ENCODE results near the gene RBM46.

Gene RBM46, protein sequence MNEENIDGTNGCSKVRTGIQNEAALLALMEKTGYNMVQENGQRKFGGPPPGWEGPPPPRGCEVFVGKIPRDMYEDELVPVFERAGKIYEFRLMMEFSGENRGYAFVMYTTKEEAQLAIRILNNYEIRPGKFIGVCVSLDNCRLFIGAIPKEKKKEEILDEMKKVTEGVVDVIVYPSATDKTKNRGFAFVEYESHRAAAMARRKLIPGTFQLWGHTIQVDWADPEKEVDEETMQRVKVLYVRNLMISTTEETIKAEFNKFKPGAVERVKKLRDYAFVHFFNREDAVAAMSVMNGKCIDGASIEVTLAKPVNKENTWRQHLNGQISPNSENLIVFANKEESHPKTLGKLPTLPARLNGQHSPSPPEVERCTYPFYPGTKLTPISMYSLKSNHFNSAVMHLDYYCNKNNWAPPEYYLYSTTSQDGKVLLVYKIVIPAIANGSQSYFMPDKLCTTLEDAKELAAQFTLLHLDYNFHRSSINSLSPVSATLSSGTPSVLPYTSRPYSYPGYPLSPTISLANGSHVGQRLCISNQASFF

DNA sequence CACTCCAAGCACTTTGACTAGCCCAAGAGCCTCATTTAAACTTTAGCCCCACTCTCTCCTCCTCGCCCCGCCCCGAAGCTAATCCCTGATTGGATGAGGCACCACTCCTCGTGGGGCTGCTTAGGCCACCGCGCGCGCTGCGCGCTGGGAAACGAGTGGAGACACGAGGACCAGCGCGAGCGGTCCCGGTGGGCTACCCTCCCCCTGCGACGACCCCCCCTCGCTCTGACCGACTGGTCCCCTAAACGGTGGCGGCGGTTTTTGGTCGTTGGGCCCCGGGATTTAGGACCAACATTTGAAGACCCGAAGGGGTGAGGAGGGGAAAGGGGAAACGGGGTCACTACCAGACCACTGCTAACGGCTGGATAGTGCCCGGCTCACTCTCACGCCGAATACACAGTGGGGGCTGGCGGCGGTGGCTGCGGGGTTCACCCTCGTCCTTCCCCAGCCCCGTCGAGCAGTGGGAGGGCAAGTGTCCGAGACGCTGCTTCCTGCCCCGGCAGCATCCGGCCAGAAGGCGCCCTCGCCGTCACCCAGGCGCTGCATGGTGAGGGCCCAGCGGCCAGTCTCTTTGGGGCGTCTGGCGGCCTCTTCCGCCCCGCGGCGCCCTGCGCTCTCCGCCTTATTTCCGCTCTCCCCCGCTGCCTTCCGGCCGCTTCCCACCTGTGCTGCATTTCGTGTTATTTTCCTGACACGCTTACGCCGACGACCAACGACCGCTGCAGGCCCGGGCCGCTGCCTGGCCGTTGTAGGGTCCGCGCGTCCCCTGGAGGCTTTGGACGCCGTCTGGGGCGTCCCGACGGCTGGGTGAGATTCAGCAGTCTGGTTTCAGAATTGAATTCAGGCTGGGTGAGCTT, at the start of gene RBM46:
Gene RBM46, plus strand, starts transcription at position 147 of the 857 bp plus-strand sequence. CDS start 15,481 bp downstream, outside the sequence.
- DNase-seq (ENCODE audit: low spot score): no peak

DNA sequence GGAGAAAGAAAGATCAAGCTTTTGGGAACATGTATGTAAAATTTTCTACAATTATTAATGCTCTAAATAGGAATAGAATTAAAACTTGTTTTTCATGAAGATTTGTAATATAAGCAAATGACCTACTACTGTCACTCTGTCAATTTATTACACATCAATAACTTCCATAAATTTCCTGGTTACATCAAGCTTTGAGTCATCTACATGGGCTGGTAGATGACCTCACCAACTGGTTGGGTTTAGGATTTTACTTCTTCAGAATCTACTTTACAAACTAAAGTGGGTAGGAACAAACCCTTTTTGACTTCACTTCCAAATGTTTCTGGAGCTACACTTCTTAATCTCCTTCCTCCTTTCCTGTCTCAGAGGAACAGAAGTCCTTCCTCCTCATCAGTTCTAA, 49.3 kb upstream of the RBM46 start:
- no peak for DNase-seq (ENCODE audit: low spot score)

DNA sequence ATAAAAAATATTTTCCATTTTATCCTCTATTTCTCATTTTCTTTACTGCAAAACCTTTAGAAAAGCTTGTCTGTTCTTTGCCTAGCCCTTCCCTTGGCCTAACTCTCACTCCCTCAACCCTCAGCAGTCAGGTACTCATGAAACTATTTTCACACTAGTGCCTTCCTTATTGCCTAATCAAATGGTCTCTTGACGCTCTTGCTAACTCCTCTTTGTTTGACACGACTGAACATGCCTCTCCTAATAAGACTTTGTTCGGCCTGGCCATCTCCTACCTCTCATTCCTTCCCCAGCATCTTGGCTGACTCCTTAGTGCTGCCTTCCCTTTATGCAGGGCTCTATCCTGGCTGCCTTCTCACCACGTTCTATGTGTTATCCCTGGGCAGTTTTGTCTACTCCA, 48.4 kb upstream of the RBM46 start:
- DNase-seq (ENCODE audit: low spot score): no peak

DNA sequence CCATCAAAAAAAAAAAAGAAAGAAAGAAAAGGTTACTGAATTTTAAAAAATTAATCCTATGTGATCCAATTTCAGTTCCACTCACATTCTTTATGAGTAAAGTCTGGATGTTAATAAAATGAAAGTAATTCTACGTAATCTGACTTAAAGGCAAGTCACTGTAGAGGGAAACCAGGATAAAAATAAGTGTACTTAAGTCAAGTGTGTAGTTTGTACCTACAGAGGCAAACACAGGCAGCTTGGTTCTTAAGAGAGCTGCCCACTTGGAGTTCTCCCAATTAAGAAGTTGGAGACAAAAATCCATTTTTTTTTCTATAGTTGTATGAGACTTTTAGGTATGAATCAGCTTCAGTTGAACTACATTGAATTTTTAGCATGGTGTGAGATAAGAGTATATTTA, 44.3 kb upstream of the RBM46 start:
- no peak for DNase-seq (ENCODE audit: low spot score)

DNA sequence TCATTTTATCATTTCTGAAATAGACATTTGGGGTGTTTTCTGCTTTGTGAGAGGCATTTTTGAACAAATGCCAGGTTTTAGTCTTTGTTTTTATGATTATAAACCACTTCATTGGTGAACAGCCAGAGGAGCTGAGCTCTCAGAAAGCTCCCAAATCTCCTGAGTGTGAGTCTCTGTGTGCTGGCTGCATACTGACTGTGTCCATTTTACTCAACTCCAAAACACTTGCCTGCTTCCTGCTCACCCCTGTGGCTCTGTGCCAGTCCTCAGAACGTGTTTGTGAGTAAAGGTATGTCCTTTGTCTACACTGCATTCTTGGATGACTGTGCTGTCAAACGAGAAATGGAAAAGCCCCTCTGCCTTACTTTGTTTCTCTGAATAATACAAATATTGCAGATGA, 42.6 kb upstream of the RBM46 start:
- DNase-seq (ENCODE audit: low spot score): no peak

DNA sequence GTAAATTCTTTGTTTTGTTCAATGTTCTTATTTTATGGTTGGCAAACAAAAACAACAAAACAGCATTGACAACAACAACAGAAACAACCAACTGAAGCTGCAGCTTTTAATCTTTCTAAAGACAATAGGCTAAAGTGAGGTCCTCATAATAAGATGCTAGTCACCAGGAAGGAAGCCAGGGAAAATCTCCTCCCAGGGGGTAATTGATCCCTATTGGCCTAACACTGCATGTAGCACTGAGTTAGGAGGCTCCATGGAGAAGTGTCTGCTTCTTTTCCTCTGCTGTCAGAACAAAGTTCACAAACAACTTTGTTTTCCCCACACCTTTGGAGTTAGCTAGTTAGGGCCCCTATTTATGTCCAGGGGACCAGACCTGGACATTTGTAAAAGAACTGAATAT, 42.0 kb upstream of the RBM46 start:
- DNase-seq (ENCODE audit: low spot score): no peak

DNA sequence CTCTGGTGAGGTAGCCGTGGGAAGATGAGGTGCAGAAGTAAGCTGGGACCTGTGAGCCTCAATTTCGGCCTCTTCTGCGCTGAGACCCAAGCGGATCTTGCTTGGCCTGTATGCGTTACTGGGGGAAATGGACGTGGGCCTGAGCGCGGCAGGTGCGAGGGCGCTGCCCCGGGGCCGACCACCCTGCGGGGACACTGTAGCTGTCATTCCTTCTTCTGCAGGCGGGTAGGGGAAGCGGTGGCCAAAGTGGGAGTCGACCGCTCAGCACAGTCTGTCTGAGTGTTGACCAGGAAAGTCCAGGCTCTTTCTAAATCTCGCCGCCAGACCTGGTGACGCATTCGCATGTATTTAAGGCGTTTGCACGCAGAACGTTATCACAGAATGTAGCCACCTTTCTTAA, 40.6 kb upstream of the RBM46 start:
- DNase-seq (ENCODE audit: low spot score): no peak

DNA sequence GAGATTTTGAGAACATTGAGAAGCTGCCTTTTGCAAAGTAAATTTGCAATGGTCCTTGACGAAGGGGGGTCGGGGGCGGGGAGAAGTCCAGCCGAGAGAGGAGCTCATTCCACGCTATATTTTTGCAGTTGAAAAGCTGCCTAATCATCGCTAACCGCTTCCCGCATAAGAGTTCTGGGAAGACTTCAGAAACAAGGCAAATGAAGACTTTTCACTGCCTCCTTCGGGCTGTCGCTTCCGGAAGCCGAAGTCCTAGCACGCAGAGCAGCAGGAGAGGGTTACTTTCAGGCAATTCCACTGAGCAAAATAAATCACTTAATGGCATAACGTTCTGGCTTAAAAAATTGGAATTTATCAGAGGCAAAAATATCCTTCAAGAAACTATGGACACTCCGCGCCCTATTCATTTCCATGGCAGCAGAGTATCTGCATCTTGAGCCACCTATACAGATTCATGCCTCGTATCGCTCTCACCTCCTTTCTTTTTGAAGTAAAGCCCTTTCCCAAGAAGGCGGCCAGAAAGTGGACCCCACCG, 39.9 kb upstream of the RBM46 start:
- DNase-seq (ENCODE audit: low spot score): no peak

DNA sequence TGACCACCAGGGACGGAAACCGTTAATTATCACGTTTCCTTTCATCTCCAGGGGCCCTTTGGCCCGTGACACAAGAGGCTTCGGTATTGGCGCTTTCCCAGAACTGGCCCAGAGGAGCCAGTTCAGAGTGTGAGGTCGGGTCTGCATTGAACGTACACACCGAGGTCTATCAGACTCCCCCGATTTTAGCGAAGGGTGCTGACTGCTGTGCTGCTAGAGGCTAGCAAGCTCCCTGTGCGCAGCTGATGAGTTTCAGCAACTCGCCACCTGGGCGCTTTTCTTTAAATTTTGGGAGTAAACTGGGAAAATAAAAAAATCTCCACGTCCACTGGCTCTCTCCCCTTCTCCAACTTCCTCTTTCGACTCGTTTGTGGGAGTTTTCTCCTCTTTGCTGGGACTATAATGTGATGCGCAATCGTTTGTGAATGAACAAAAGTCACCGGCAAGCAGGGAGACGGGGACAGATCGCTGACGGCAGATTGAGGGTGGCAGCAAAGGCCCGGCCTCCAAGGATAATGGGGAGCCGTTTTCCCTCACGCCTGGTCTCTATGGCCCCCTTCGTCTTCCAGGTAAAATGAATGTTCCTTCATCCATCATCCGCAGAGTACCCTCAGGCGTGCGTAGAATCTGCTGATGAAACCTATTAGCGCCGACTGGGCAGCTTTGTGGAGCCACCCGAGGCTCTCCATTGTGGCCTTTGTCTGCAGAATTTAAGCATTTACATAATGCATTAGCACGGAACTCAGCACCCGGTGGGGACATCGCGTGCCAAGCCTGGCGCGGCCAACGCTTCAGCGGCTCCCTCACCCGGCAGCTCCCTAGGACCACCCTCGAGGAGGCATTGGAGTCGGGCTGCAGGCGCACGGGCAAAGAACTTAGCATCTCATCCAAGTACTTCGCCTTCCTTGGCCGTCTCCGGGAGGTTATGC, 38.9 kb upstream of the RBM46 start:
- DNase-seq (ENCODE audit: low spot score): no peak

DNA sequence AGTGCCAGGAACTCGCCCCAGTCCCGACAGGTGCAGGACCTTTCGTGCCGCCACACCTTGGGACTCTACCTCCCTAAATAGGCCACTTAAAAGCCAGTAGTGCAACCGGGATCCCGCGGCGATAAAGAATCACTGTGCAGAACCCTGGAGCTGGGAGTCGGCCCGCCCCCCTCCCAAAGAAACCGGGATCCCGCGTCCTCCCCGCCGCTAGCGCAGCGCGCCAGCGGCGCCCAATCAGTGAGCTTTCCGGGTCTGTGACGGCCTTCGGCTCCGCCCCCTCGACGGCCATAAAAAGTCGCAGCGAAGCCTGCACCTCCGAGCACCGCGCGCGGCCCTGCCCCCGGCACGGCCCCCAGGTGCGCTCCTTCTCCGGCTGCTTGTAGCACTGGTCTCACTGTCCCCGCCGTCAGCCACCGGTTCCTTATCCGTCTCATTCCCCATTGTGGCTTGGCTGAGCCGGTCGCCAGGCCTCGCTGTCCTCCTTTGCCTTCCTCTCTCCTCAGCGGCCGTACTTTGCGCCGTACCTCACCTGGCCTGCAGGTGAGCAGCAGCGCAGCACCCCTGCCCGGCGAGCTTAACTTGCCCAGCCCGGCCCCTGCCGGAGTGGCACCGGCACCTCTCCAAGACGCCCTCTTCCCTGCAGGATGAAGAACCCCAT, 37.3 kb upstream of the RBM46 start, which contains the start of gene LRAT:
Gene LRAT, plus strand, starts transcription at position 318 of the 658 bp plus-strand sequence. Its CDS starts 327 bp downstream, at position 645.
- DNase-seq (ENCODE audit: low spot score): no peak

DNA sequence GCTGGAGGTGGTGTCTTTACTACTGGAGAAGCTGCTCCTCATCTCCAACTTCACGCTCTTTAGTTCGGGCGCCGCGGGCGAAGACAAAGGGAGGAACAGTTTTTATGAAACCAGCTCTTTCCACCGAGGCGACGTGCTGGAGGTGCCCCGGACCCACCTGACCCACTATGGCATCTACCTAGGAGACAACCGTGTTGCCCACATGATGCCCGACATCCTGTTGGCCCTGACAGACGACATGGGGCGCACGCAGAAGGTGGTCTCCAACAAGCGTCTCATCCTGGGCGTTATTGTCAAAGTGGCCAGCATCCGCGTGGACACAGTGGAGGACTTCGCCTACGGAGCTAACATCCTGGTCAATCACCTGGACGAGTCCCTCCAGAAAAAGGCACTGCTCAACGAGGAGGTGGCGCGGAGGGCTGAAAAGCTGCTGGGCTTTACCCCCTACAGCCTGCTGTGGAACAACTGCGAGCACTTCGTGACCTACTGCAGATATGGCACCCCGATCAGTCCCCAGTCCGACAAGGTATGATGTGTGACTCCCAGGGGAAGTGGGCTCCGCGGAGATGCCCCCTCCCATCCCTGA, 36.6 kb upstream of the RBM46 start:
- no peak for DNase-seq (ENCODE audit: low spot score)

DNA sequence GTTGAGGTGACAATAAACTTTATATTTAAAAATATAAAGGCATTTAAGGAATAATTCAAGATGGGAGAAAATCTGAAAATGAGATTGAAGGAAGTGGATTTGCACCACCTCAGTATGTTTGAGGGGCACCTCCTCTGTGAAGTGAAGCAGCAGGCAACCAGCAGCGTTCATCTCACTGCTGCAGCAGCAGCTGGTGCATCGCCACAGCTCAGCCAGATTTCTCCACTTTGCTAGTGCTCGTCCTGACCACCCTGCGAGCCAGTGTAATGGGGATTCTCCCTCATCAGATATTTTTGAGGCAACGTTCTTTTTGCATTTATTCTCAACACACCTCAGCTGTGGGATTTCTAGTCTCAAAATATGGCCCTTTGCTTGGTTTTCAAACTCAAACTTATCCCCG, 23.4 kb upstream of the RBM46 start:
- DNase-seq (ENCODE audit: low spot score): no peak

DNA sequence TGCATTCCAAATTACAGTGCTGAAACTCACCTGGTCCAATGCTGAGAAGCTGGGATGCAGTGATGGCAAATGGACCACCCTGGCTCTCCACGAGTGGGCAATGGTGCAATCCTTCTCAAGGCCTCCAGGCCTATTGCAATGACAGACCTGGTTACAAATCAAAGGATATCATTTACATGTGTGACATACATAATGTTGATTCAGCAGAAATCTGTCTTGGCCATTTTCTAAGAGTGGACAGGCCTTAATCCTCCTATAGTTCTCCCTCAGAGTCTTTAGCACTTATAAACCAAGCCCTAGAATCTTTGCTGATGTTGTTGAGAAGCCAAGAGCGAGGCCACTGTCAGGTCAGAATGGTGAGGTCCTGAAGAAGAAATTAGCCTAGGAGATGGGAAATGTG, 20.2 kb upstream of the RBM46 start:
- no peak for DNase-seq (ENCODE audit: low spot score)

DNA sequence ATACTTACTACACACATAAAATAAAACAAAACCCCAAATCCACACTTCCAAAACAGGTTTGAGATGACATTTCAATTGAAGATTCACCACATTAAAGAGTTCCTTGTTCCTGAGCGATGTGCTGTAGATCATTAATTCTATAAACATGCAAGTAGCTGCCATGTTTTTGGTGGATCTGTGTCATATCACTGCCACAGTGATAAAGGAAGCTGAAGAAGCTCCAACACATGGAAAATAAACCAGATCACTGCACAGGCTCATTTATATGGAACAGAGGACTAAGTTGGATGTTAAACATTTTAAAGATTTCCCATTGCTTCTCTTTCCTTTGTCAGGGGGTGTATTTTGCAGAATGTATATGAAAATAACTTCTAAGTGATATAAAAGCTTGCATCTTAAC, 2.8 kb upstream of the RBM46 start:
- no peak for DNase-seq (ENCODE audit: low spot score)

DNA sequence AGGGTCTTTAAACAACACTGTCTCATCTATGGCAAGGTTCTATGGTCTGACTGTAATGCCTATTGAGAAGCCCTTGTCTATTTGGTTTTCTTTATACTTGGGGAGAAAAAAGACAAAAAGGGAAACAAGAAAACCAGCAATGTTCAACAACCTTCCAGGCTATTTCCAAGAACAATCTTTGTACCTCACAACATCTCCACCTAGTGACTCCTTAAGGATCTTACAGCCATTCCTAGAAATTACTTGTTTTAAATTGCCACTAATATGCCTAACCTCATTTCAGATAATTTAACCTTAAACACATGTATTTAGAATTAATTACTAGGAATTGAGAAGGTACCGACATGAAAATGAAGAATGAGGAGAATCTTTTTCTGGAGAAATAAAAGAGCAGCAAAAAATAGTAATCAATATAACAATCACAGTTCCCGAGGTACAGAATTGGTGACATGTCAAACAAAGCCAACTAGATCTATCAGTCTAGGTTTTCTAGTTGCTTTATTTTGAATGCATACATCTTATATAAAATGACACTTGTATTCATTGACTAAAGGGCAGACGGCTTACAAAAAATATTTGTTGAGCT, 1.6 kb upstream of the RBM46 start:
- DNase-seq (ENCODE audit: low spot score): peak; percentile 22

DNA sequence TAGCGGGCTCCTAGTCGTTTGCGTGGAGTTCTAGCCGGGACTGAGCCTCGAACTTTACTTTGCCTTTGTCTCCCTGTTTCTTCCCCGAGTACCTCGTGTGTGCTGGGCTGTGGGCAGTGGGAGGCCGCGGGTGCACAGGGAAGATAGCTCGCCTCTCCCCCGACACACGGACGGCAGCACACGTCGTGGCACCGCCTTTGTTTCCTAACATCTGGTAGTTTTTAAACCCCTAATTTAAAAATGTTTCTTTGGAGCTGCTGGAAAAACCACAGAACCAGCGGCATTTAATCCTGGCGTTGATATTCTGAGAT, 866 bp downstream of the RBM46 start:
- DNase-seq (ENCODE audit: low spot score): no peak

DNA sequence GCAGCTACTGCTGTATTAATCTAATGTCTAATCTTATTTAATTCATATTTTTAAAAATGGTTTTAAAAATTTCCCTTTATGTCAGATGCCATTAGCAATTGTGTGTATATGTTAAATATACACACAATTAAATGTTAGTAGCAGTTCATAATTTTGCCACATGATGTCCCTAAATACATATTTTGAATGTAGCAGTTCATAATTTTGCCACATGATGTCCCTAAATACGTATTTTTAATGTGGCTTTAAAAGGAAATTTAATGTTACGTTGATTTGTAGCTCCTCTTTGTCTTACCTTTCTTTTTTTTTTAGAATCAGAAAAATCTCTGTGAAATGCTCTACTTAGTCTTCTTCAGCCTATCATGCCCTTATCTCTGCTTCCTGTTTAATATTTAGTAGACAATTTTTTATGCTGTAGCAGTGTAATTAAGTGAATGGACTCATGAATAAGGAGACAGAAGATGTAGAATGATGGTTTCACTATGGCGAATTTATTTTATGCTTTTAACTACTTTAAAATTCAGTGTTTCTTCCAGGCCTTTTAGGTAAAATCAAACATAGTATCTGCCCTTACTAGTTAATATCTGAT, 26.1 kb downstream of the RBM46 start:
- DNase-seq (ENCODE audit: low spot score): peak; percentile 18

DNA sequence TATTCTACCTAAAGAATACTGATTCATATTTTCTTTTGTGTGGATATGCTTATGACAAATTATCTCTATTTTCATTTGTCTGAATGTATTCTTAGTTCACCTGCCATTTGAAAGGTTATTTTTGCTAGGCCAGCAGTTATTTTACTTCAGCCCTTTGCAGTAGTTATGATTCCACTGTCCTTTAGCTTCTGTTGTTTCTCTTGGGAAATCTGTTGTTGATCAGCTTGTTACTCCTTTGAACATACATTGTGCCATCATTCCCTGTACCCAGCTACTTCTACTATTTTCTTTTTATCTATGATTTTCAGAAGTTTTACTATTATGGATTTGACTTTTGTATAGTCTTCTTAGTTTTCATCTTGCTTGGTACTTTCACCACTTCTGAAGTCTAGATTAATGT, 37.2 kb downstream of the RBM46 start:
- no peak for DNase-seq (ENCODE audit: low spot score)

DNA sequence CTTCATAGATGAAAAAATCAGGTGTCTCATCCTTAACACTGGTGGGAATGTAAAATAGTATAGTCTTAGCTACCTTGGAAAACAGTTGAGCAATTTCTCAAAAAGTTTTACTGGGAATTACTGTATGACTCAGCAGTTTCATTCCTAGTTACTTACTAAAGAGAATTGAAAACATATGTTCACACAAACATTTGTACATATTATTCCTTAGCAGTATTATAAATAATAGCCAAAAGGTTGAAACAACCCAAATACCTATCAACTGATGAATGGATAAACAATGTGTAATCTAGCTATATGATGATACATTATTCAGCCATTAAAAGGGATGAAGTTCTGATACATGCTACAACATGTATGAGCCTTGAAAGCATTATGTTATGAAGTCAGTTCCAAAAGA, 41.7 kb downstream of the RBM46 start:
- DNase-seq (ENCODE audit: low spot score): no peak

DNA sequence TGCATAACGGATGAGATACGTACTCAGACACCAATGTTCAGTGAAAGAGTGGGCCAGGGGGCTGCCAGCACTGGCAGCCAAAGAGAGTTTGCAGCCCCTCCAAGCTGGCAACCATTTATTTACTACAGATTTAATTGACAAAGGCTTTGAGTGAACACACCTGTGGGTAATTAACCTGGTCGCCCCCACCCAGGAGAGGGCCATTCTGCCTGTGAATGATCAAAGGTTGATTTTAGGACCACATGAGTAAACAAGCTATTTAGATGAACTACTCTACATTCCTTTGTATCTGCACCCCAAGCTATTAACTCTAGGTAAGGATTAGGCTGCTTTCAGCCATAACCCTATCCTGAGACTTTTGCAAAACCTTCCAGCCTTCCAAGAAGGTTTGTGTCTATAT, 55.0 kb downstream of the RBM46 start:
- no peak for DNase-seq (ENCODE audit: low spot score)

Measured in cerebellar cortex (tissue), 1 donor.